GM10248 (cell line): ENCODE data around the gene KIF19.

Source experiments
- CTCF ChIA-PET: fragments of 300-600 bp; sonication (Branson Sonifier 250); formaldehyde crosslinking; extraction: SDS; loops from one replicate; lab custom pipeline; 2021; ENCODE audit warnings: antibody characterized with exemption; lab: Yijun Ruan, JAX
- POLR2A ChIA-PET: fragments of 350-650 bp; sonication (Branson Sonifier 250); formaldehyde crosslinking; extraction: SDS; loops from one replicate; lab custom pipeline; 2020; ENCODE audit warnings: antibody characterized with exemption; lab: Yijun Ruan, JAX
- DNase-seq: peaks from one replicate; pipeline ENCODE4 v3.0.0; 2012; ENCODE audit errors: extremely low spot score
- TF ChIP-seq, protein P1 (sequence below): IDR thresholded peaks from 2 replicates; pipeline ENCODE4 v1.5.1; 2012; ENCODE audit warnings: mild to moderate bottlenecking, low read depth; ENCODE audit errors: extremely low read depth, missing control alignments, control extremely low read depth

KIF19 gene

DNA sequence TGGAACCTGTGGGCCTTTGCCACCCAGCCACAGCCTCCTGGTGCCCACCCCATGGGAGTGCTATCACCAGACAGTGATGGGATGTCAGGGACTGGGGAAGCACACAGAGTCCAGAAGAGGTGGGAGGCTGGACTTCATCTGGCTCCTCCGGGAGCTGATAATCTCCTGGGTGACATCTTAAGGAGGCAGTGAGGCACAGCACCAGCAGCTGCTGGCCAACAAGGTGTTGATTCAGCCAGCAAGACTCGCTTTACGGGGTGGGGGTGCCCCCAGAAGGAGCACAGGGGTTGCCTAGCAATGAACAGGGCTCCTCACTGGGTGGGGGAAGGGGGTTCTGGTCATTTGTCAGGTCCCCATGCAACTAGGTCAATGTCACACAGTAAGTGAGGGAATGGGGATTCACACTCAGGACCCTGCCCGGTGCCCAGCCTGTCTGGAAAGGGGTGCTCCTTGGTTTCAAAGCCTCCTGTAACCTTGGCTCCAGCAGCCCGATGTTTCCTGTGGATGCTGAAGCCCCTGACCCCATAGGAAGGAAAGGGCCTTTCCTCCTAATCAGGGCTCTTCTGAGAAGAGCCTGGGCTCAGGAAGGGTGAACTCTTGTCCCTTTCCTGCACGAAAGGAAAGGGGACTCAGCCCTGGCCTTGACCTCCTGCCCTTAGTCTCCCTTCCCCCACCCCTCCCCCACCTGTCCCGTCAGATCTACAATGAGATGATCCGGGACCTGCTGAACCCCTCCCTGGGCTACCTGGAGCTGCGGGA is 17.7 kb downstream of the KIF19 start:
- TF ChIP-seq, protein P1, sequence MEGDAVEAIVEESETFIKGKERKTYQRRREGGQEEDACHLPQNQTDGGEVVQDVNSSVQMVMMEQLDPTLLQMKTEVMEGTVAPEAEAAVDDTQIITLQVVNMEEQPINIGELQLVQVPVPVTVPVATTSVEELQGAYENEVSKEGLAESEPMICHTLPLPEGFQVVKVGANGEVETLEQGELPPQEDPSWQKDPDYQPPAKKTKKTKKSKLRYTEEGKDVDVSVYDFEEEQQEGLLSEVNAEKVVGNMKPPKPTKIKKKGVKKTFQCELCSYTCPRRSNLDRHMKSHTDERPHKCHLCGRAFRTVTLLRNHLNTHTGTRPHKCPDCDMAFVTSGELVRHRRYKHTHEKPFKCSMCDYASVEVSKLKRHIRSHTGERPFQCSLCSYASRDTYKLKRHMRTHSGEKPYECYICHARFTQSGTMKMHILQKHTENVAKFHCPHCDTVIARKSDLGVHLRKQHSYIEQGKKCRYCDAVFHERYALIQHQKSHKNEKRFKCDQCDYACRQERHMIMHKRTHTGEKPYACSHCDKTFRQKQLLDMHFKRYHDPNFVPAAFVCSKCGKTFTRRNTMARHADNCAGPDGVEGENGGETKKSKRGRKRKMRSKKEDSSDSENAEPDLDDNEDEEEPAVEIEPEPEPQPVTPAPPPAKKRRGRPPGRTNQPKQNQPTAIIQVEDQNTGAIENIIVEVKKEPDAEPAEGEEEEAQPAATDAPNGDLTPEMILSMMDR: no peak
- CTCF ChIA-PET: no interaction called here
- DNase-seq: no peak
- POLR2A ChIA-PET: no interaction called here

DNA sequence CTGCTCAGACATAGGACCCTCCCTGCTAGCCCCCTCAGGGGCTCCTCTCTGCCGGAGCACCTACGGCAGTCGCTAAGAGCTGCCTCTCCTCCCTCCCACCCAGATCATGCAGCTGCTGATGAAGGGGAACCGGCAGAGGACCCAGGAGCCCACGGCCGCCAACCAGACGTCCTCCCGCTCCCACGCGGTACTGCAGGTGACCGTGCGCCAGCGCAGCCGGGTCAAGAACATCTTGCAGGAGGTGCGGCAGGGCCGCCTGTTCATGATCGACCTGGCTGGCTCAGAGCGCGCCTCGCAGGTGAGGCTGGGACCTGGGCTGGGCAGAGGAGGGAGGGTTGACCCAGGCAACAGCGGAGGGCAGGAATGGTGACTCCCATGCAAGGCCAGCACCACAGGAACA is 18.6 kb downstream of the KIF19 start:
- TF ChIP-seq, protein P1: no peak
- DNase-seq: no peak
- ChIA-PET POLR2A (no interaction called here), CTCF (no interaction called here)

DNA sequence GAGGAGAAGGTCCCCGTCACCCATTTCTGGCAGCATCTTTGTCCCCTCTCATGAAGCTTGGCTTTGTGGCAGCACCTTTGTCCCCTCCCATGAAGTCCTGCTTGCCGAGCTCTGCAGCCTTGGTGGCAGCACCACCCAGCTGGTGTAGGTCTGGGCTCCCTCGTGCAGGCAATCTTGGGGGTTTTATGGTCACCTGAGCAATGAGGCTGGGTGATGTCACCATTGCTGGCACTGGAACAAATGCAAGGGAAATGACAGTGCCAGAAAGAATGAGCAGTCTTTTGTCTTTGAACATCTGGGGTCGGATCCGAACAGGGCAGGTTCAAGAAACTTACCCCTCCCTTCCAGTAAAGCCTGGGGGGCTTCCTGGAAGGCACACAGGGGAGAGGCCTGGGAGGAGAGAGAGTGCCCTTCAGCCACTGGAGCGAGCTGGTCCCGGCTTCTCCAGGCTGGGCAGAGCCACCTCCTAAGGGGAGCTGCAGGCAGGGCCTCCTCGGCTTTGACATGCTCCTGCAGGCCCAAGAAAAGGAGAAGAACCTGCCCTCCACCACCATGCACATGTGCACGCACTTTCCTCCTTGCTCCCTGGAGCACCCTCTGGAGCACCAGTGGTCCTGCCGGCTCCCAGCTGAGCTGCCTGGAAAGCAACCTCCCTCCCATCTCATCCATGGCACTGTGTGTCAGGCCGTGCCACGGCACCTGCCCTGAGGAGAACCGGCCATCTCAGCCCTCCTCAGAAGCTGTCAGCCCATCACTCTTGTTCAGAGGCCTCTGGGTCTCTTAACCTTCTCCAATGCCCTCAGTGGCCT is 19.6 kb downstream of the KIF19 start:
- DNase-seq: no peak
- ChIA-PET POLR2A (no interaction called here), CTCF (interaction anchor here (0.6 to 1.7 kb wide), 2 partner anchors 15 to 23 kb away, joined by 3 to 5 read pairs; partner anchors contain the start of gene BTBD17)
- TF ChIP-seq, protein P1: no peak

DNA sequence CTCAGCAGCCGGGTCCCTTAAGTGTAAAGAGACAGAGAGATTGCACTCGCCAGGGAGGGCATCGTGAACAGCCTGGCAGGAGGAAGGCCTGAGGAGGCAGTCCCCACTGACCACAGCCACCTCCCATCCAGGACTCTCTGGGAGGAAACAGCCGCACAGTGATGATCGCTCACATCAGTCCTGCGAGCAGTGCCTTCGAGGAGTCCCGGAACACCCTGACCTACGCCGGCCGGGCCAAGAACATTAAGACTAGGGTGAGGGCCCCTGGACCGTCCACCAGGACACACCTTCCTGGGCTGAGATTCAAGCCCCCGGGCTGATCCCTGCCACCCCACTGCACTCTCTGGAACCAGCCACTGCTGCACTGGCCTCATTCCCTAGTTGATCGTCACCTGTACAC is 21.6 kb downstream of the KIF19 start:
- POLR2A ChIA-PET: no interaction called here
- TF ChIP-seq, protein P1: no peak
- CTCF ChIA-PET: interaction anchor here (1.4 to 2.3 kb wide), 3 partner anchors 13 to 31 kb away, joined by 4 to 11 read pairs (median 5); partner anchors contain the start of gene BTBD17
- no peak for DNase-seq

DNA sequence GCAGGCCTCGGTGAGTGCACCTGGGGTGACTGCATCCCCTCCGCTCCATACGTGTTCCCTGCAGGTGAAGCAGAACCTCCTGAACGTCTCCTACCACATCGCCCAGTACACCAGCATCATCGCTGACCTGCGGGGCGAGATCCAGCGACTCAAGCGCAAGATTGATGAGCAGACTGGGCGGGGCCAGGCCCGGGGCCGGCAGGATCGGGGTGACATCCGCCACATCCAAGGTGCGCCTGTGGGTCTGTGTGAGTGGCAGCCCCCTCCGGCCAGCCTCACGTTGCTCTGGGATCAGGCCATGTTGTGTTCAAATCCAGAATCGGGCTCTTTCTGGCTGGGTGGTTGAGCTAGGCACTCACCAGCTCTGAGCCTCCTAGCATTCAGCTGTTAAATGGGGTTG is 23.1 kb downstream of the KIF19 start:
- POLR2A ChIA-PET: no interaction called here
- TF ChIP-seq, protein P1: no peak
- no peak for DNase-seq
- CTCF ChIA-PET: no interaction called here

DNA sequence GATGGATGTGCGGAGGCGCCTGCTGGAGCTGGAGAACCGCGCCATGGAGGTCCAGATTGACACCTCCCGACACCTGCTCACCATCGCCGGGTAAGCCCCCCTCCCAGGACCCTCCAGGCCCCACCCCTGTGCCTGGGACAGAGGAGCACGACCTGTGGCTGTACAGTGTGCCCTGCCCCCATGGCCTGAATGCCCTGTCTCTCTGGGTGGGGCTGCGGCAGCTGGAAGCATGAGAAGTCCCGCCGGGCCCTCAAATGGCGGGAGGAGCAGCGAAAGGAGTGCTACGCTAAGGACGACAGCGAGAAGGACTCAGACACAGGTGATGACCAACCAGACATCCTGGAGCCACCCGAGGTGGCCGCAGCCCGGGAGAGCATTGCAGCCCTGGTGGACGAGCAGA is 24.5 kb downstream of the KIF19 start:
- TF ChIP-seq, protein P1: no peak

More for the DNA sequence above, 24.5 kb downstream of the KIF19 start:
- CTCF ChIA-PET: interaction anchor here (0.8 to 1.6 kb wide), 3 partner anchors 13 to 139 kb away, joined by 3 read pairs; no protein-coding TSS in a partner anchor
- DNase-seq: no peak
- POLR2A ChIA-PET: no interaction called here
